Upper lobe of left lung (tissue), 6 donors: ENCODE results near the gene HLA-B. TPM values are rescaled to one million over a fixed set of nuclear protein-coding genes. Genes with fewer than 3 reads are reported as not detected.

Source experiments
- ATAC-seq, 2 donors: fragments of 200-7000 bp; cut with Tn5 transposase; one replicate each; pipeline ENCODE4 v1.9.1; 2022; ENCODE audit warnings: mild to moderate bottlenecking in 2 of 2, moderate library complexity in 2 of 2; ENCODE audit not compliant: low FRiP score in 2 of 2
- DNase-seq, 2 donors: peaks; one replicate each; pipeline ENCODE4 v3.0.0-alpha.2; 2019 to 2020
- H3K27ac ChIP-seq, 4 donors: fragments of 200-600 bp; sonication (generic); one replicate each; pipeline ENCODE4 v1.5.1; 2016 to 2019
- H3K27me3 ChIP-seq, 4 donors: fragments of 200-600 bp; sonication (generic); one replicate each; pipeline ENCODE4 v1.5.1; 2017 to 2019
- H3K36me3 ChIP-seq, 4 donors: fragments of 200-600 bp; sonication (generic); one replicate each; pipeline ENCODE4 v1.5.1; 2016 to 2019
- H3K4me1 ChIP-seq, 4 donors: fragments of 200-600 bp; sonication (generic); one replicate each; pipeline ENCODE4 v1.5.1; 2018 to 2019
- H3K4me3 ChIP-seq, 4 donors: fragments of 200-600 bp; sonication (generic); one replicate each; pipeline ENCODE4 v1.5.1; 2017 to 2019; ENCODE audit warnings: mild to moderate bottlenecking in 2 of 4, moderate library complexity in 1 of 4
- H3K9me3 ChIP-seq, 4 donors: fragments of 200-600 bp; sonication (generic); one replicate each; pipeline ENCODE4 v1.5.1; 2018 to 2019
- EP300 ChIP-seq, 4 donors: sonication (generic); formaldehyde crosslinking; IDR thresholded peaks; one replicate each; pipeline ENCODE4 v1.5.1; 2017; ENCODE audit warnings: antibody characterized with exemption in 4 of 4, control low read depth in 2 of 4
- POLR2A ChIP-seq, 4 donors: fragments of 450-650 bp; IDR thresholded peaks; one replicate each; pipeline ENCODE4 v1.5.1; 2016 to 2017; ENCODE audit warnings: antibody characterized with exemption in 4 of 4, mild to moderate bottlenecking in 2 of 4
- POLR2AphosphoS5 ChIP-seq, 2 donors: sonication (generic); formaldehyde crosslinking; IDR thresholded peaks; one replicate each; pipeline ENCODE4 v1.5.1; 2017; ENCODE audit warnings: antibody characterized with exemption in 2 of 2
- WGBS, 2 donors: methylation state at CpG; one replicate each; pipeline ENCODE4 v1.1.5; 2017 to 2018; 5-methylcytosine and 5-hydroxymethylcytosine counted together
- total RNA-seq, 6 donors: library from RNA; depleted of rRNA in 4 of 6; stranded (reverse); fragments of >200 nt in 4 of 6; gene quantifications; one replicate each; pipeline versions ENCODE4 v1.1.0 to v1.2.1, GENCODE V29; 2016 to 2021
- TF ChIP-seq, protein P1 (sequence below), 6 experiments: fragments of 450-650 bp in 4 of 6; fragments of 200-600 bp in 2 of 6; sonication (generic) in 2 of 6; IDR thresholded peaks; one replicate each; pipeline ENCODE4 v1.5.1; 2016 to 2019; ENCODE audit warnings: antibody characterized with exemption in 6 of 6
- donor health status: DM: no; HTN: no; CAD: no; lungs with moderate emphysema.
- donor health status: DM: no; HTN: yes; CAD: no; lungs with severe emphysema.

HLA-B gene
- total RNA-seq, 6 donors from 2014 or later: 1,716 to 2,968 (median 2,484) TPM

DNA sequence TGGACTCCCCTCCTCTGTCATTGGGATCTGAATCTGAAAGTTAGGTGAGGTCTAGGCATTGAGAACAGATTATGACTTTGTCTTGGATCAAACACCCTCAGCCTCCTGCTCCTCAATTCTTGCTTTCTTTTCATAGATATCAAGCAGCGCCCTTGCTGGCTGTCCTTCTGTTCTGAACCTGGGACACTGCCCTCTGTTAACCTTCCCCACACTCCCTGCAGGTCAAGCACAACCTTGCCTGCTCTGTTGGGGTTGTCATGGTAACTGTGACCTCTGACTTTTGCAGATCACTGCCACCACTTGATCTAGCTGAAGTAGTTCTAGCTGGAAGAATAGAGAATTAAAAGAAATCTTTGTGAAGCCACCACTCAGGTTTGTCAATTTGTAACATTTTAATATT lies 30.0 kb upstream of the HLA-B start:
- H3K9me3 ChIP-seq: no peaks in the 10 kb centered on the region
- ATAC-seq (no peak), DNase-seq (no peak)
- peaks cover 0 to 6% (median 0%) of the 10 kb centered on the region in 4 donors for H3K4me1 ChIP-seq
- 67 to 75% methylated on average over 1 of the region's 1 CpG for WGBS, 2 donors
- no peaks in the 10 kb centered on the region for H3K36me3 ChIP-seq
- no peak overlapping the region for H3K27ac ChIP-seq
- no peak overlapping the region for H3K4me3 ChIP-seq
- TF ChIP-seq POLR2A (IDR thresholded peaks at IDR 0.05) (no peak), POLR2AphosphoS5 (IDR thresholded peaks at IDR 0.05) (no peak), EP300 (IDR thresholded peaks at IDR 0.05) (no peak)
- TF ChIP-seq, protein P1, sequence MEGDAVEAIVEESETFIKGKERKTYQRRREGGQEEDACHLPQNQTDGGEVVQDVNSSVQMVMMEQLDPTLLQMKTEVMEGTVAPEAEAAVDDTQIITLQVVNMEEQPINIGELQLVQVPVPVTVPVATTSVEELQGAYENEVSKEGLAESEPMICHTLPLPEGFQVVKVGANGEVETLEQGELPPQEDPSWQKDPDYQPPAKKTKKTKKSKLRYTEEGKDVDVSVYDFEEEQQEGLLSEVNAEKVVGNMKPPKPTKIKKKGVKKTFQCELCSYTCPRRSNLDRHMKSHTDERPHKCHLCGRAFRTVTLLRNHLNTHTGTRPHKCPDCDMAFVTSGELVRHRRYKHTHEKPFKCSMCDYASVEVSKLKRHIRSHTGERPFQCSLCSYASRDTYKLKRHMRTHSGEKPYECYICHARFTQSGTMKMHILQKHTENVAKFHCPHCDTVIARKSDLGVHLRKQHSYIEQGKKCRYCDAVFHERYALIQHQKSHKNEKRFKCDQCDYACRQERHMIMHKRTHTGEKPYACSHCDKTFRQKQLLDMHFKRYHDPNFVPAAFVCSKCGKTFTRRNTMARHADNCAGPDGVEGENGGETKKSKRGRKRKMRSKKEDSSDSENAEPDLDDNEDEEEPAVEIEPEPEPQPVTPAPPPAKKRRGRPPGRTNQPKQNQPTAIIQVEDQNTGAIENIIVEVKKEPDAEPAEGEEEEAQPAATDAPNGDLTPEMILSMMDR (IDR thresholded peaks at IDR 0.05): no peak
- no peaks in the 10 kb centered on the region for H3K27me3 ChIP-seq

DNA sequence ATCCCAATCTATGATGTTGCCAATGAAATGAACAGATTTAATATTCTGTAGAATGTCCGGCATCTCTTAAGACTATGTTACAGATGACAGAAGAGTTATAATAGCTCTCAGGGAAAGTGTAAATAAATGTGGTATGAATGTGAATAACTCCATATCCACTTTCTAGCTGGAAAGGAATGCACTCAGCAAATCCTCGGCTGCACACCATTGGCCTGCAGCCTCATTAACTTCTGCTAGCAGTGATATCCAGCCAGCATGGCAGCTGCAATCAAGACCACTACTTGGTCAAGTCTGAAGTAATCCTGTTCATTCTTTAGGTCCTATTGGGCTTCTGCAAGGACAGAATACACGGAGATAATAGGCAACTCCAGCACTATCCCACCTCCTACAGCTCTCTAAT lies 29.1 kb upstream of the HLA-B start:
- Histone ChIP-seq H3K4me1 (peaks cover 0 to 6% (median 0%) of the 10 kb centered on the region in 4 donors), H3K27ac (no peak overlapping the region), H3K4me3 (no peak overlapping the region), H3K36me3 (no peaks in the 10 kb centered on the region), H3K9me3 (no peaks in the 10 kb centered on the region), H3K27me3 (no peaks in the 10 kb centered on the region)
- TF ChIP-seq EP300 (IDR thresholded peaks at IDR 0.05): no peak
- TF ChIP-seq, protein P1 (IDR thresholded peaks at IDR 0.05): no peak
- TF ChIP-seq POLR2A (IDR thresholded peaks at IDR 0.05): no peak
- no peak for TF ChIP-seq POLR2AphosphoS5 (IDR thresholded peaks at IDR 0.05)
- ATAC-seq (peak in 1 of 2 donors; percentile 52), DNase-seq (no peak)
- WGBS, 2 donors: 58 to 59% methylated on average over 3 of the region's 3 CpGs

DNA sequence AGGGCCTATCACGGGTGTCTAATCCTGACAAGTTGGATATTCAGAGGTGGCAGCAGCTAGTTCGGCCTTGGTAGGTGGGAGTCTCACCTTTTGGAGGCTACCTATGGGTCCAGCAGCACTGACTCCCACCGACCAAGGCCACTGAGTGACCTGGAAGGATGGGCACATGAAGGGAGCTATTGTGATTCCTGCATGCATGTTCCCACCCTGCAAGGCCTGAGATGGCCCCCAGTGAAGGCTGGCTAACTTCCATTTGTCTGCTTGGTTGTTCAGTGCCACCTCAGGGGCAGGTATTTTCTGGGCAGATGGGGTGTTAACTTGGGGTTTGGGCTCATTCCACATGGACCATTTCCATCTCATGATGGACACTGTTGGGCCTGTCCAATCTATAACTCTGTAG lies 28.1 kb upstream of the HLA-B start:
- no peaks in the 10 kb centered on the region for H3K9me3 ChIP-seq
- H3K36me3 ChIP-seq: no peaks in the 10 kb centered on the region
- H3K4me1 ChIP-seq: peaks cover 0 to 6% (median 0%) of the 10 kb centered on the region in 4 donors
- H3K27ac ChIP-seq: no peak overlapping the region
- no peak for DNase-seq
- no peaks in the 10 kb centered on the region for H3K27me3 ChIP-seq
- no peak for ATAC-seq
- no peak overlapping the region for H3K4me3 ChIP-seq
- TF ChIP-seq POLR2AphosphoS5 (IDR thresholded peaks at IDR 0.05) (no peak), EP300 (IDR thresholded peaks at IDR 0.05) (no peak), POLR2A (IDR thresholded peaks at IDR 0.05) (no peak)
- TF ChIP-seq, protein P1 (IDR thresholded peaks at IDR 0.05): no peak
- WGBS, 2 donors: 70 to 100% methylated on average over 2 to 3 of the region's 3 CpGs

DNA sequence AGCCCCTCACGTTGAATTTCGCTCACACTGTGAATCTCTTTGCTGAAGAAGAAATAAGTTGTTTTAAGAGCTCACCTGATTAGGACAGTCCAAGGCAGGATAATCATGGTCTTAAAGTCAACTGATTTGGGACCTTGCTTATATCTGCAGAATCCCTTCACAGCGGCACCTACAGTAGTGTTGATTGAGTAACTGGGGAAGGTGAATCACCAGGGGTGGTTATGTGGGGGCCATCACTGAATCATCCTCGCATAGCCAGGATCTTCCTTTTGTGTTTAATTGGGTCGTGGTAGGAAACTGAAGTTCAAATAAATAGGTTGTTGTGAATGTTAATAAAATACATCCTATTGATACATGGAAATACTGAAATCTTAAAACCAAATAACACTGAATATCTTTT lies 26.2 kb upstream of the HLA-B start:
- TF ChIP-seq POLR2A (IDR thresholded peaks at IDR 0.05): no peak
- WGBS, 2 donors: 77 to 78% methylated on average over 5 of the region's 5 CpGs
- Histone ChIP-seq H3K9me3 (no peaks in the 10 kb centered on the region), H3K4me1 (peaks cover 0 to 6% (median 0%) of the 10 kb centered on the region in 4 donors), H3K4me3 (no peak overlapping the region), H3K36me3 (no peaks in the 10 kb centered on the region), H3K27me3 (no peaks in the 10 kb centered on the region), H3K27ac (no peak overlapping the region)
- DNase-seq: no peak
- no peak for ATAC-seq

DNA sequence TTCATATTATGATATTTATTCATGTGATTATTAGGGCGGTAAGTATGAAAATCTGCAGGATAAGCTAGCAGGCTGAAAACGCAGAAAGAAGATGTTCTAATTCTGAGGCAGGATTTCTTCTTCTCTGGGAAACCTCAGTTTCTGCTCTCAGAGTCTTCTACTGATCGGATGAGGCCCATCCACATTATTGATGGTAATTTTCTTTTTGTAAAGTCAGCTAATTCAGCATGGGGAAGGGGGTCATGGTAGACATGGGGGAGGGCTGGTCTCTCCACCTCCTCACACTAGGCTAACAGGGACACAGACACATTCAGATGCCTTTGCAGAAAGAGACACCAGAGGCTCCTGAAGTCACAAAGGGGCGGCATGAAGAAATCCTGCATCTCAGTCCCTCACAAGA lies 24.7 kb upstream of the HLA-B start:
- Histone ChIP-seq H3K27me3 (no peaks in the 10 kb centered on the region), H3K36me3 (no peaks in the 10 kb centered on the region), H3K4me3 (no peak overlapping the region), H3K9me3 (no peaks in the 10 kb centered on the region), H3K27ac (no peak overlapping the region), H3K4me1 (peaks cover 0 to 6% (median 0%) of the 10 kb centered on the region in 4 donors)
- WGBS, 2 donors: 70 to 88% methylated on average over 3 to 4 of the region's 4 CpGs
- no peak for TF ChIP-seq EP300 (IDR thresholded peaks at IDR 0.05)
- TF ChIP-seq, protein P1 (IDR thresholded peaks at IDR 0.05): no peak
- TF ChIP-seq POLR2A (IDR thresholded peaks at IDR 0.05): no peak
- no peak for TF ChIP-seq POLR2AphosphoS5 (IDR thresholded peaks at IDR 0.05)
- DNase-seq (no peak), ATAC-seq (no peak)
